Forelimb muscle (tissue), 1 donor: ENCODE measurements around the gene TRAPPC14. TPM values are rescaled to one million over a fixed set of nuclear protein-coding genes. Genes with fewer than 3 reads are reported as not detected.

Experiments
- polyA plus RNA-seq: library from polyadenylated mRNA; unstranded; fragments of 120-200 nt; gene quantifications from one replicate; pipeline ENCODE4 v1.2.1, GENCODE V29; 2013; ENCODE audit not compliant: insufficient read length

TRAPPC14 gene
- polyA plus RNA-seq, 1 donor: 13.0 TPM

Other genes starting within 250 kb of the TRAPPC14 start
- 14.3 TPM for gene TRIM4, start 239.2 kb downstream of the TRAPPC14 start, polyA plus RNA-seq
- gene GJC3, start 229.1 kb downstream of the TRAPPC14 start, polyA plus RNA-seq: 0.32 TPM
- gene AZGP1, start 182.7 kb downstream of the TRAPPC14 start, polyA plus RNA-seq: 13.2 TPM
- gene ZKSCAN1, start 143.1 kb downstream of the TRAPPC14 start, polyA plus RNA-seq: 37.6 TPM
- gene ZSCAN21, start 108.9 kb downstream of the TRAPPC14 start, polyA plus RNA-seq: 11.5 TPM
- gene ZNF3, start 77.0 kb downstream of the TRAPPC14 start, polyA plus RNA-seq: 27.2 TPM
- 78.2 TPM for gene COPS6, start 69.8 kb downstream of the TRAPPC14 start, polyA plus RNA-seq
- gene MCM7, start 57.3 kb downstream of the TRAPPC14 start, polyA plus RNA-seq: 62.4 TPM
- 22.0 TPM for gene AP4M1, start 57.1 kb downstream of the TRAPPC14 start, polyA plus RNA-seq
- gene TAF6, start 39.4 kb downstream of the TRAPPC14 start, polyA plus RNA-seq: 35.3 TPM
- gene CNPY4, start 39.1 kb downstream of the TRAPPC14 start, polyA plus RNA-seq: 33.8 TPM
- 1.5 TPM for gene MBLAC1, start 31.8 kb downstream of the TRAPPC14 start, polyA plus RNA-seq
- 54.1 TPM for gene LAMTOR4, start 9.8 kb downstream of the TRAPPC14 start, polyA plus RNA-seq
- 9.2 TPM for gene GAL3ST4, start 9.9 kb upstream of the TRAPPC14 start, polyA plus RNA-seq
- gene GPC2, start 18.7 kb upstream of the TRAPPC14 start, polyA plus RNA-seq: 6.3 TPM
- gene STAG3, start 19.2 kb upstream of the TRAPPC14 start, polyA plus RNA-seq: 21.2 TPM
- 9.1 TPM for gene PVRIG, start 61.2 kb upstream of the TRAPPC14 start, polyA plus RNA-seq
- gene SPDYE3, start 149.0 kb upstream of the TRAPPC14 start, polyA plus RNA-seq: 5.7 TPM
- gene PILRB, start 199.4 kb upstream of the TRAPPC14 start, polyA plus RNA-seq: 20.7 TPM
- 2.6 TPM for gene PILRA, start 214.8 kb upstream of the TRAPPC14 start, polyA plus RNA-seq